ENCODE data around the gene AUNIP. TPM values are rescaled to one million over a fixed set of nuclear protein-coding genes. Genes with fewer than 3 reads are reported as not detected.
A peak's percentile ranks its signal among the peaks of the same experiment; 100 is the strongest.

Gene AUNIP
- total and polyA plus RNA-seq, 2 donors (not counting 3 experiments of a cell fraction or from before 2014, with no cell fraction given), result 1.8 to 4.5 TPM

GRCh38 chr1:25876693-25877077 is 17.4 kb upstream of the AUNIP start:
- Histone ChIP-seq H3K4me3 (replicated peaks in 1 of 3; ENCODE audit: insufficient read depth in 1 of 3, low read depth in 1 of 3, low read length in 3 of 3) (no peak overlapping the region), H3K9ac (replicated peaks; ENCODE audit: extremely low read depth, insufficient read depth, low read length) (no peak overlapping the region), H4K20me1 (replicated peaks; ENCODE audit: control insufficient read depth, extremely low read depth, insufficient read depth, low read length) (no peaks in the 10 kb centered on the region), H2AFZ (ENCODE audit: low read depth, low read length) (no peak overlapping the region), H3K9me3 (replicated peaks; ENCODE audit: control insufficient read depth, insufficient read depth, low read length) (no peaks in the 10 kb centered on the region), H3K9me1 (replicated peaks; ENCODE audit: control insufficient read depth, extremely low read depth, insufficient read depth, low read length) (no peaks in the 10 kb centered on the region), H3K27me3 (ENCODE audit: control insufficient read depth in 2 of 2, insufficient read depth in 2 of 2, low read length in 2 of 2) (no peaks in the 10 kb centered on the region), H3K27ac (ENCODE audit: insufficient read depth, low read depth, low read length) (no peak overlapping the region), H3K36me3 (ENCODE audit: control insufficient read depth in 2 of 2, extremely low read depth in 1 of 2, insufficient read depth in 2 of 2, low read length in 2 of 2) (no peaks in the 10 kb centered on the region), H3K4me1 (ENCODE audit: control insufficient read depth, extremely low read depth, insufficient read depth, low read length) (peaks cover 7% of the 10 kb centered on the region), H3K79me2 (ENCODE audit: control insufficient read depth, insufficient read depth, low read length) (no peaks in the 10 kb centered on the region), H3K4me2 (ENCODE audit: insufficient read depth, low read length) (no peak overlapping the region)
- CTCF ChIA-PET, result interaction anchor here (1.4 to 2.9 kb wide), 2 partner anchors 16 to 19 kb away, joined by 4 to 20 read pairs; no protein-coding TSS in a partner anchor
- BruUV-seq (replicated peaks), result no TSS peak
- FAIRE-seq (peak; percentile 61), DNase-seq (ENCODE audit: low read depth, low spot score) (no peak)
- dilution Hi-C loops (cut with MboI; ENCODE audit: extremely low pct_ligation_motif_present, low sequenced_read_pairs) (loop anchor here (25.0 kb wide), 1 partner anchor 111 kb away; the partner anchor contains the start of gene PAFAH2), intact Hi-C loops (cut with micrococcal nuclease) (no loop called here)
- POLR2A ChIA-PET, result no interaction called here
- no peak for TF ChIP-seq JUN (IDR thresholded peaks at IDR 0.05; ENCODE audit: borderline replicate concordance, insufficient read depth, insufficient read length, low read depth)
- TF ChIP-seq CTCF (IDR thresholded peaks at IDR 0.05; ENCODE audit: extremely low read depth in 1 of 2, insufficient read depth in 1 of 2, low read depth in 1 of 2, low read length in 2 of 2), result no peak
- TF ChIP-seq MAX (IDR thresholded peaks at IDR 0.05; ENCODE audit: insufficient read depth, insufficient read length), result no peak
- TF ChIP-seq EZH2 (IDR thresholded peaks at IDR 0.05; ENCODE audit: borderline replicate concordance, low read depth, low read length, severe bottlenecking), result no peak
